HG02763 (cell line): ENCODE measurements around the gene UCP1.

Experiments used
- ATAC-seq: cut with Tn5 transposase; IDR thresholded peaks from one replicate; pipeline ENCODE4 v1.9.1; 2021; ENCODE audit warnings: mild to moderate bottlenecking, moderate library complexity; ENCODE audit not compliant: unreplicated experiment

The UCP1 gene

GRCh38 chr4:140568507-140569306, at the start of gene UCP1:
UCP1 (minus strand) TSS chr4:140568961; CDS start chr4:140568729, 232 bp downstream.
- no peak for ATAC-seq

GRCh38 chr4:140617499-140618248, 48.9 kb upstream of the UCP1 start:
- no peak for ATAC-seq

GRCh38 chr4:140615451-140615850, 46.7 kb upstream of the UCP1 start:
- ATAC-seq: no peak

- no peak for ATAC-seq
These were observed 43.6 kb upstream of the UCP1 start for GRCh38 chr4:140612357-140612756.

GRCh38 chr4:140611854-140612253, 43.1 kb upstream of the UCP1 start:
- no peak for ATAC-seq

GRCh38 chr4:140609548-140610425, 41.0 kb upstream of the UCP1 start:
- peak; percentile 70 for ATAC-seq

- no peak for ATAC-seq
These were observed 39.1 kb upstream of the UCP1 start for GRCh38 chr4:140607852-140608251.

GRCh38 chr4:140604544-140604943, 35.8 kb upstream of the UCP1 start:
- ATAC-seq: no peak

- no peak for ATAC-seq
These were observed 34.5 kb upstream of the UCP1 start for GRCh38 chr4:140603286-140603685.

- ATAC-seq: no peak
These were observed 34.0 kb upstream of the UCP1 start for GRCh38 chr4:140602714-140603113.

GRCh38 chr4:140600408-140600807, 31.6 kb upstream of the UCP1 start:
- no peak for ATAC-seq

GRCh38 chr4:140595065-140595464, 26.3 kb upstream of the UCP1 start:
- no peak for ATAC-seq

- no peak for ATAC-seq
These were observed 15.7 kb upstream of the UCP1 start for GRCh38 chr4:140584439-140584838.

GRCh38 chr4:140581078-140581477, 12.3 kb upstream of the UCP1 start:
- no peak for ATAC-seq

GRCh38 chr4:140579278-140579677, 10.5 kb upstream of the UCP1 start:
- ATAC-seq: no peak

GRCh38 chr4:140575489-140575888, 6.7 kb upstream of the UCP1 start:
- ATAC-seq: no peak

GRCh38 chr4:140571620-140572019, 2.9 kb upstream of the UCP1 start:
- no peak for ATAC-seq

- no peak for ATAC-seq
These were observed 512 bp upstream of the UCP1 start for GRCh38 chr4:140569307-140569638.

GRCh38 chr4:140559696-140560095, 9.1 kb downstream of the UCP1 start:
- ATAC-seq: no peak

- ATAC-seq: no peak
These were observed 10.8 kb downstream of the UCP1 start for GRCh38 chr4:140557831-140558435.
